Mesendoderm (in vitro differentiated cells): Measurements from ENCODE around the gene ITPR3.

Experiments
- DNase-seq: peaks from one replicate; pipeline ENCODE4 v3.0.0; 2013
- H2AK5ac ChIP-seq: 2 replicates; pipeline ENCODE4 v1.6.1; 2013; ENCODE audit warnings: low read length, inconsistent platforms
- H2BK120ac ChIP-seq: 2 replicates; pipeline ENCODE4 v1.6.1; 2013; ENCODE audit warnings: low read depth, mild to moderate bottlenecking, low read length, moderate library complexity, mixed read lengths
- H2BK15ac ChIP-seq: replicated peaks from 2 replicates; pipeline ENCODE4 v1.6.1; 2013; ENCODE audit warnings: low read depth, mild to moderate bottlenecking, moderate library complexity
- H2BK5ac ChIP-seq: 2 replicates; pipeline ENCODE4 v1.6.1; 2013; ENCODE audit warnings: low read length, inconsistent platforms
- H3K18ac ChIP-seq: 2 replicates; pipeline ENCODE4 v1.6.1; 2013; ENCODE audit warnings: mild to moderate bottlenecking, low read length, mixed read lengths
- H3K23ac ChIP-seq: one replicate; pipeline ENCODE4 v1.6.1; 2013; ENCODE audit warnings: low read length
- H3K27ac ChIP-seq: 2 replicates; pipeline ENCODE4 v1.5.1; 2013; ENCODE audit warnings: low read depth, mild to moderate bottlenecking, inconsistent platforms, low read length, moderate library complexity
- H3K27me3 ChIP-seq: 2 replicates; pipeline ENCODE4 v1.6.1; 2013; ENCODE audit warnings: low read length, control low read depth, mild to moderate bottlenecking, inconsistent platforms; ENCODE audit not compliant: insufficient read depth, poor library complexity
- H3K36me3 ChIP-seq: 2 replicates; pipeline ENCODE4 v1.6.1; 2013; ENCODE audit warnings: low read length, inconsistent platforms; ENCODE audit not compliant: control insufficient read depth, insufficient read depth
- H3K4ac ChIP-seq: one replicate; pipeline ENCODE4 v1.6.1; 2013; ENCODE audit warnings: low read depth, mild to moderate bottlenecking, low read length, moderate library complexity
- H3K4me1 ChIP-seq: 2 replicates; pipeline ENCODE4 v1.6.1; 2013; ENCODE audit warnings: low read depth, low read length, inconsistent platforms; ENCODE audit not compliant: control insufficient read depth
- H3K4me2 ChIP-seq: 2 replicates; pipeline ENCODE4 v1.6.1; 2013; ENCODE audit warnings: low read length
- H3K4me3 ChIP-seq: 2 replicates; pipeline ENCODE4 v1.5.1; 2013; ENCODE audit warnings: mild to moderate bottlenecking, low read length
- H3K56ac ChIP-seq: one replicate; pipeline ENCODE4 v1.6.1; 2013; ENCODE audit warnings: low read length
- H3K79me1 ChIP-seq: 2 replicates; pipeline ENCODE4 v1.6.1; 2013; ENCODE audit warnings: low read length, inconsistent platforms
- H3K79me2 ChIP-seq: 2 replicates; pipeline ENCODE4 v1.6.1; 2013; ENCODE audit warnings: mild to moderate bottlenecking, low read length; ENCODE audit not compliant: control insufficient read depth, insufficient read depth
- H3K9ac ChIP-seq: 2 replicates; pipeline ENCODE4 v1.6.1; 2013; ENCODE audit warnings: low read length, inconsistent platforms
- H4K5ac ChIP-seq: one replicate; pipeline ENCODE4 v1.6.1; 2013; ENCODE audit warnings: low read length
- H4K8ac ChIP-seq: one replicate; pipeline ENCODE4 v1.6.1; 2013; ENCODE audit warnings: low read depth, mild to moderate bottlenecking, control low read depth, low read length, moderate library complexity
- WGBS: extraction: QIAGEN DNeasy Blood & Tissue Kit; methylation state at CpG from one replicate; pipeline ENCODE4 v1.1.7; 2013; ENCODE audit warnings: low lambda C conversion rate, missing lambda C conversion rate; ENCODE audit not compliant: insufficient coverage; ENCODE audit errors: extremely low coverage; 5-methylcytosine and 5-hydroxymethylcytosine counted together

The ITPR3 gene

GRCh38 chr6:33688006-33688405 lies 66.9 kb downstream of the ITPR3 start:
- no peak overlapping the region for H4K5ac ChIP-seq
- H3K4me3 ChIP-seq, result no peak overlapping the region
- H2BK120ac ChIP-seq, result no peak overlapping the region
- H3K56ac ChIP-seq, result no peak overlapping the region
- no peak overlapping the region for H3K27ac ChIP-seq
- H3K23ac ChIP-seq, result no peak overlapping the region
- H3K27me3 ChIP-seq, result no peaks in the 10 kb centered on the region
- no peak overlapping the region for H2BK5ac ChIP-seq
- H3K9ac ChIP-seq, result no peak overlapping the region
- peaks cover 1% of the 10 kb centered on the region for H3K36me3 ChIP-seq
- H3K4me1 ChIP-seq, result peaks cover 1% of the 10 kb centered on the region
- H3K4ac ChIP-seq, result no peak overlapping the region
- no peaks in the 10 kb centered on the region for H3K79me1 ChIP-seq
- no peak overlapping the region for H2AK5ac ChIP-seq
- no peak overlapping the region for H3K18ac ChIP-seq
- DNase-seq, result no peak
- WGBS, result no CpG with 5 or more reads among the region's 20 CpGs
- H3K79me2 ChIP-seq, result no peaks in the 10 kb centered on the region
- no peak overlapping the region for H3K4me2 ChIP-seq
- H4K8ac ChIP-seq, result no peak overlapping the region
- H2BK15ac ChIP-seq, result no peak overlapping the region

GRCh38 chr6:33688451-33689147 lies 67.5 kb downstream of the ITPR3 start:
- WGBS, result no CpG with 5 or more reads among the region's 25 CpGs
- H2BK15ac ChIP-seq, result no peak overlapping the region
- H3K9ac ChIP-seq, result no peak overlapping the region
- H3K27ac ChIP-seq, result no peak overlapping the region
- DNase-seq, result no peak
- no peak overlapping the region for H3K4me3 ChIP-seq
- no peak overlapping the region for H4K8ac ChIP-seq
- H4K5ac ChIP-seq, result no peak overlapping the region
- H3K56ac ChIP-seq, result no peak overlapping the region
- H3K4me1 ChIP-seq, result peaks cover 1% of the 10 kb centered on the region
- no peak overlapping the region for H2AK5ac ChIP-seq
- no peak overlapping the region for H3K4me2 ChIP-seq
- no peak overlapping the region for H3K23ac ChIP-seq
- H2BK120ac ChIP-seq, result no peak overlapping the region
- peaks cover 1% of the 10 kb centered on the region for H3K36me3 ChIP-seq
- H3K79me2 ChIP-seq, result no peaks in the 10 kb centered on the region
- no peaks in the 10 kb centered on the region for H3K27me3 ChIP-seq
- H3K18ac ChIP-seq, result no peak overlapping the region
- H3K4ac ChIP-seq, result no peak overlapping the region
- H2BK5ac ChIP-seq, result no peak overlapping the region
- H3K79me1 ChIP-seq, result no peaks in the 10 kb centered on the region

- no peak overlapping the region for H3K4ac ChIP-seq
- H3K9ac ChIP-seq, result no peak overlapping the region
- no peak overlapping the region for H2AK5ac ChIP-seq
- H3K4me1 ChIP-seq, result peaks cover 1% of the 10 kb centered on the region
- no peak overlapping the region for H4K5ac ChIP-seq
- H3K23ac ChIP-seq, result no peak overlapping the region
- H3K56ac ChIP-seq, result no peak overlapping the region
- H3K4me3 ChIP-seq, result no peak overlapping the region
- H3K36me3 ChIP-seq, result peaks cover 1% of the 10 kb centered on the region
- H3K27ac ChIP-seq, result no peak overlapping the region
- H3K27me3 ChIP-seq, result no peaks in the 10 kb centered on the region
- H3K79me2 ChIP-seq, result no peaks in the 10 kb centered on the region
- no peak overlapping the region for H2BK120ac ChIP-seq
- H4K8ac ChIP-seq, result no peak overlapping the region
- H2BK5ac ChIP-seq, result no peak overlapping the region
- H3K18ac ChIP-seq, result no peak overlapping the region
- no CpG with 5 or more reads among the region's 12 CpGs for WGBS
- H3K4me2 ChIP-seq, result no peak overlapping the region
- no peak overlapping the region for H2BK15ac ChIP-seq
- no peak for DNase-seq
- no peaks in the 10 kb centered on the region for H3K79me1 ChIP-seq
These were observed 68.0 kb downstream of the ITPR3 start for GRCh38 chr6:33689148-33689494.

GRCh38 chr6:33689879-33690278 lies 68.8 kb downstream of the ITPR3 start:
- Histone ChIP-seq H3K4me2 (no peak overlapping the region), H2AK5ac (no peak overlapping the region), H3K36me3 (no peaks in the 10 kb centered on the region), H4K5ac (no peak overlapping the region), H2BK15ac (no peak overlapping the region), H3K79me1 (no peaks in the 10 kb centered on the region), H3K18ac (no peak overlapping the region), H3K4ac (no peak overlapping the region), H2BK120ac (no peak overlapping the region), H3K56ac (no peak overlapping the region), H4K8ac (no peak overlapping the region), H3K79me2 (no peaks in the 10 kb centered on the region), H3K27me3 (no peaks in the 10 kb centered on the region), H3K4me3 (no peak overlapping the region), H3K27ac (no peak overlapping the region), H2BK5ac (no peak overlapping the region), H3K4me1 (peaks cover 1% of the 10 kb centered on the region), H3K23ac (no peak overlapping the region), H3K9ac (no peak overlapping the region)
- no peak for DNase-seq
- WGBS, result no CpG with 5 or more reads among the region's 10 CpGs

- H4K5ac ChIP-seq, result no peak overlapping the region
- no peak overlapping the region for H4K8ac ChIP-seq
- no CpG with 5 or more reads among the region's 13 CpGs for WGBS
These were observed 69.6 kb downstream of the ITPR3 start for GRCh38 chr6:33690766-33691165.

GRCh38 chr6:33691456-33692077 lies 70.4 kb downstream of the ITPR3 start:
- H3K27ac ChIP-seq, result no peak overlapping the region
- H3K36me3 ChIP-seq, result peaks cover 2% of the 10 kb centered on the region

More at GRCh38 chr6:33690766-33691165, 69.6 kb downstream of the ITPR3 start:
- Histone ChIP-seq H3K36me3 (no peaks in the 10 kb centered on the region), H3K56ac (no peak overlapping the region), H3K4me3 (no peak overlapping the region), H3K4me1 (peaks cover 1% of the 10 kb centered on the region), H3K79me2 (no peaks in the 10 kb centered on the region), H3K18ac (no peak overlapping the region), H3K79me1 (no peaks in the 10 kb centered on the region), H3K27ac (no peak overlapping the region), H3K23ac (no peak overlapping the region), H2AK5ac (no peak overlapping the region), H2BK15ac (no peak overlapping the region), H3K9ac (no peak overlapping the region), H3K4ac (no peak overlapping the region), H2BK120ac (no peak overlapping the region), H3K4me2 (no peak overlapping the region), H2BK5ac (no peak overlapping the region), H3K27me3 (no peaks in the 10 kb centered on the region)
- DNase-seq, result no peak

More at GRCh38 chr6:33691456-33692077, 70.4 kb downstream of the ITPR3 start:
- Histone ChIP-seq H3K4me2 (no peak overlapping the region), H3K23ac (no peak overlapping the region), H3K56ac (no peak overlapping the region), H3K4ac (no peak overlapping the region), H3K9ac (no peak overlapping the region), H3K4me1 (peaks cover 1% of the 10 kb centered on the region), H3K4me3 (no peak overlapping the region), H2BK5ac (no peak overlapping the region), H4K8ac (no peak overlapping the region), H3K79me2 (no peaks in the 10 kb centered on the region), H3K18ac (no peak overlapping the region), H3K27me3 (no peaks in the 10 kb centered on the region), H4K5ac (no peak overlapping the region), H2BK15ac (no peak overlapping the region), H2AK5ac (no peak overlapping the region), H2BK120ac (no peak overlapping the region), H3K79me1 (no peaks in the 10 kb centered on the region)
- no peak for DNase-seq
- WGBS, result no CpG with 5 or more reads among the region's 15 CpGs
